GM23338 (cell line): ENCODE results near the gene ADIPOR2. TPM values are rescaled to one million over a fixed set of nuclear protein-coding genes. Genes with fewer than 3 reads are reported as not detected.
A peak's percentile ranks its signal among the peaks of the same experiment; 100 is the strongest.

ENCODE experiments used
- ATAC-seq: fragments of 200-7000 bp; cut with Tn5 transposase; 3 replicates; pipeline ENCODE4 v1.9.1; 2020
- DNase-seq: peaks from one replicate; pipeline ENCODE4 v3.0.0-alpha.2; 2015; ENCODE audit warnings: low spot score
- H2AFZ ChIP-seq: fragments of 200-600 bp; sonication (generic); 2 replicates; pipeline ENCODE4 v1.8.0; 2016; ENCODE audit warnings: antibody characterized with exemption, mild to moderate bottlenecking, moderate library complexity
- H3F3A ChIP-seq: fragments of 200-600 bp; sonication (generic); replicated peaks from 2 replicates; pipeline ENCODE4 v1.8.0; 2017; ENCODE audit warnings: antibody characterized with exemption, mixed run types, low read depth
- H3K27ac ChIP-seq: fragments of 200-600 bp; sonication (generic); 2 replicates; pipeline ENCODE4 v1.6.1; 2016; ENCODE audit warnings: low read depth
- H3K27me3 ChIP-seq: fragments of 200-600 bp; sonication (generic); 2 replicates; pipeline ENCODE4 v1.8.0; 2016; ENCODE audit warnings: mild to moderate bottlenecking, mixed run types, moderate library complexity; ENCODE audit not compliant: insufficient read depth
- H3K36me3 ChIP-seq: fragments of 200-600 bp; sonication (generic); 2 replicates; pipeline ENCODE4 v1.8.0; 2016; ENCODE audit warnings: mild to moderate bottlenecking; ENCODE audit not compliant: insufficient read depth
- H3K4me1 ChIP-seq: fragments of 200-600 bp; sonication (generic); 2 replicates; pipeline ENCODE4 v1.8.0; 2016; ENCODE audit warnings: mild to moderate bottlenecking, moderate library complexity; ENCODE audit not compliant: insufficient read depth
- H3K4me2 ChIP-seq: fragments of 200-600 bp; sonication (generic); 2 replicates; pipeline ENCODE4 v1.7.1; 2017; ENCODE audit warnings: mixed run types
- H3K4me3 ChIP-seq: fragments of 200-600 bp; sonication (generic); 2 replicates; pipeline ENCODE4 v1.6.1; 2016; ENCODE audit warnings: mixed run types
- H3K79me2 ChIP-seq: fragments of 200-600 bp; sonication (generic); replicated peaks from 2 replicates; pipeline ENCODE4 v1.8.0; 2017; ENCODE audit warnings: mild to moderate bottlenecking; ENCODE audit not compliant: insufficient read depth
- H3K9me2 ChIP-seq: fragments of 200-600 bp; sonication (generic); 2 replicates; pipeline ENCODE4 v1.8.0; 2017; ENCODE audit not compliant: insufficient read depth
- H4K20me1 ChIP-seq: fragments of 200-600 bp; sonication (generic); replicated peaks from 2 replicates; pipeline ENCODE4 v1.8.0; 2017; ENCODE audit warnings: mild to moderate bottlenecking; ENCODE audit not compliant: insufficient read depth
- H3K27ac Mint-ChIP-seq: 2 replicates; pipeline ENCODE4 v1.8.0; 2020; ENCODE audit warnings: inconsistent platforms, mild to moderate bottlenecking, moderate library complexity, mixed read lengths
- H3K27me3 Mint-ChIP-seq: 3 replicates; pipeline ENCODE4 v1.8.0; 2022; ENCODE audit warnings: low read depth, mild to moderate bottlenecking, moderate library complexity, mixed read lengths, inconsistent platforms; ENCODE audit not compliant: insufficient read depth, poor library complexity
- H3K36me3 Mint-ChIP-seq: 3 replicates; pipeline ENCODE4 v1.8.0; 2021; ENCODE audit warnings: low read depth, mild to moderate bottlenecking, inconsistent platforms, moderate library complexity, mixed read lengths
- H3K4me1 Mint-ChIP-seq: 3 replicates; pipeline ENCODE4 v1.8.0; 2020; ENCODE audit warnings: mild to moderate bottlenecking, inconsistent platforms, mixed read lengths
- H3K4me3 Mint-ChIP-seq: 3 replicates; pipeline ENCODE4 v1.8.0; 2021; ENCODE audit warnings: moderate library complexity, mild to moderate bottlenecking, inconsistent platforms, mixed read lengths
- H3K9me3 Mint-ChIP-seq: 3 replicates; pipeline ENCODE4 v1.8.0; 2020; ENCODE audit warnings: moderate library complexity, mild to moderate bottlenecking, inconsistent platforms, mixed read lengths
- EZH2 ChIP-seq: fragments of 200-600 bp; sonication (generic); IDR thresholded peaks from one replicate; pipeline ENCODE4 v1.8.0; 2017; ENCODE audit warnings: antibody characterized with exemption, mild to moderate bottlenecking, low read depth; ENCODE audit not compliant: unreplicated experiment
- EZH2phosphoT487 ChIP-seq: fragments of 200-600 bp; sonication (generic); IDR thresholded peaks from one replicate; pipeline ENCODE4 v1.8.1; 2018; ENCODE audit warnings: antibody characterized with exemption; ENCODE audit not compliant: unreplicated experiment
- NANOG ChIP-seq: IDR thresholded peaks from 2 replicates; pipeline ENCODE4 v1.6.1; 2016; ENCODE audit warnings: antibody characterized with exemption, borderline replicate concordance
- ZNF331 ChIP-seq: fragments of 250-450 bp; sonication (Bioruptor Pico); IDR thresholded peaks from 2 replicates; pipeline ENCODE4 v1.5.0; 2020; ENCODE audit warnings: low read depth, mild to moderate bottlenecking, moderate library complexity
- polyA plus RNA-seq: library from polyadenylated mRNA; unstranded; fragments of >200 nt; fragmentation: Nextera tagmentation; extraction: Ambion mirVana; gene quantifications from 2 replicates; pipeline ENCODE4 v1.2.1, GENCODE V29; 2016
- total RNA-seq: library from RNA; depleted of rRNA; stranded (reverse); fragments of >200 nt; shearing (Covaris generic); gene quantifications from 2 replicates; pipeline ENCODE4 v1.2.3, GENCODE V29; 2014
- TF ChIP-seq, protein P1 (sequence below): IDR thresholded peaks from one replicate; pipeline ENCODE4 v1.6.1; 2018; ENCODE audit warnings: antibody characterized with exemption; ENCODE audit not compliant: unreplicated experiment
- TF ChIP-seq, protein P2 (sequence below): IDR thresholded peaks from 2 replicates; pipeline ENCODE4 v1.6.1; 2016; ENCODE audit warnings: antibody characterized with exemption
- TF ChIP-seq, protein P3 (sequence below): fragments of 250-450 bp; sonication (Bioruptor Pico); IDR thresholded peaks from 2 replicates; pipeline ENCODE4 v1.5.0; 2020; ENCODE audit warnings: mild to moderate bottlenecking, moderate library complexity

The ADIPOR2 gene
- total and polyA plus RNA-seq, 2 experiments from 2014 or later, result 11.7 to 36.2 TPM

DNA sequence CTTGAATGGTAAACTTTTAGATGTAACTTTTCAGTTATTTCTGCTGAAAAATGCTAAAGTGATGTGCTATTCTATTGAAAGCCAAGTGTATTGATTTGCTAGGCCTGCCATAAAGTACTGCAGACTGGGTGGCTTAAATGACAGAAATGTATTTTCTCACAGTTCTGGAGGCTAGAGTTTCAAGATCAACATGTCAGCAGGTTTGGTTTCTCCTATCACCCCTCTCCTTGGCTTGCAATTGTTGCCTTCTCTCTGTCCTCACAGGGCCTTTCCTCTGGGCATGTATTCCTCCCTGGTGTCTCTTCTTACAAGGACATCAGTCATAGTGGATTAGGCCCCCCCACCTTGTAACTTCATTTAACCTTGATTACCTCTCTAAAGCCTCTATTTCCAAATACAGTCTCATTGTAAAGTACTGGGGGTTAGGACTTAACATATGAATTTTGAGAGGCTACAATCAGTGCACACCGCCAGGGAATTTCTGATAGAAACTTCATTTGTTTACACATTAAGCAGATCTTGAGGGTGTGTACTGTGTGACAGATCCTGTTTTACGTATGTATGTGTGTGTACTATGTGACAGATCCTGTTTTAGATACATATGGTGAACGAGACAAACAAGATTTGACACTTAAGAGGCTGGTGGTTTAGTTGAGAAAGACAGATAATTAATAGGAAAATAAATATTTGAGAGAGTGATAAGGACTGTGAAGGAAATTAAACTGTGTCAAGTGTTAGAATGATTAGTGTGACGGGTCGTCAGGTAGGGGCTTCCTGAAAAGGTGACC lies 49.5 kb downstream of the ADIPOR2 start:
- Histone ChIP-seq H3K79me2 (peaks cover 94% of the 10 kb centered on the region), H4K20me1 (peaks cover 21% of the 10 kb centered on the region), H3K4me3 (no peak overlapping the region), H3K4me1 (no peaks in the 10 kb centered on the region; the same call in 1 of the 2 replicates), H3K27ac (no peak overlapping the region), H3K4me2 (no peak overlapping the region), H3K36me3 (no peaks in the 10 kb centered on the region), H2AFZ (no peak overlapping the region), H3K27me3 (no peaks in the 10 kb centered on the region), H3K9me2 (no peaks in the 10 kb centered on the region), H3F3A (no peaks in the 10 kb centered on the region)
- TF ChIP-seq, protein P1, sequence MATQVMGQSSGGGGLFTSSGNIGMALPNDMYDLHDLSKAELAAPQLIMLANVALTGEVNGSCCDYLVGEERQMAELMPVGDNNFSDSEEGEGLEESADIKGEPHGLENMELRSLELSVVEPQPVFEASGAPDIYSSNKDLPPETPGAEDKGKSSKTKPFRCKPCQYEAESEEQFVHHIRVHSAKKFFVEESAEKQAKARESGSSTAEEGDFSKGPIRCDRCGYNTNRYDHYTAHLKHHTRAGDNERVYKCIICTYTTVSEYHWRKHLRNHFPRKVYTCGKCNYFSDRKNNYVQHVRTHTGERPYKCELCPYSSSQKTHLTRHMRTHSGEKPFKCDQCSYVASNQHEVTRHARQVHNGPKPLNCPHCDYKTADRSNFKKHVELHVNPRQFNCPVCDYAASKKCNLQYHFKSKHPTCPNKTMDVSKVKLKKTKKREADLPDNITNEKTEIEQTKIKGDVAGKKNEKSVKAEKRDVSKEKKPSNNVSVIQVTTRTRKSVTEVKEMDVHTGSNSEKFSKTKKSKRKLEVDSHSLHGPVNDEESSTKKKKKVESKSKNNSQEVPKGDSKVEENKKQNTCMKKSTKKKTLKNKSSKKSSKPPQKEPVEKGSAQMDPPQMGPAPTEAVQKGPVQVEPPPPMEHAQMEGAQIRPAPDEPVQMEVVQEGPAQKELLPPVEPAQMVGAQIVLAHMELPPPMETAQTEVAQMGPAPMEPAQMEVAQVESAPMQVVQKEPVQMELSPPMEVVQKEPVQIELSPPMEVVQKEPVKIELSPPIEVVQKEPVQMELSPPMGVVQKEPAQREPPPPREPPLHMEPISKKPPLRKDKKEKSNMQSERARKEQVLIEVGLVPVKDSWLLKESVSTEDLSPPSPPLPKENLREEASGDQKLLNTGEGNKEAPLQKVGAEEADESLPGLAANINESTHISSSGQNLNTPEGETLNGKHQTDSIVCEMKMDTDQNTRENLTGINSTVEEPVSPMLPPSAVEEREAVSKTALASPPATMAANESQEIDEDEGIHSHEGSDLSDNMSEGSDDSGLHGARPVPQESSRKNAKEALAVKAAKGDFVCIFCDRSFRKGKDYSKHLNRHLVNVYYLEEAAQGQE, result no peak
- TF ChIP-seq, protein P2, sequence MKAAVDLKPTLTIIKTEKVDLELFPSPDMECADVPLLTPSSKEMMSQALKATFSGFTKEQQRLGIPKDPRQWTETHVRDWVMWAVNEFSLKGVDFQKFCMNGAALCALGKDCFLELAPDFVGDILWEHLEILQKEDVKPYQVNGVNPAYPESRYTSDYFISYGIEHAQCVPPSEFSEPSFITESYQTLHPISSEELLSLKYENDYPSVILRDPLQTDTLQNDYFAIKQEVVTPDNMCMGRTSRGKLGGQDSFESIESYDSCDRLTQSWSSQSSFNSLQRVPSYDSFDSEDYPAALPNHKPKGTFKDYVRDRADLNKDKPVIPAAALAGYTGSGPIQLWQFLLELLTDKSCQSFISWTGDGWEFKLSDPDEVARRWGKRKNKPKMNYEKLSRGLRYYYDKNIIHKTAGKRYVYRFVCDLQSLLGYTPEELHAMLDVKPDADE, result no peak
- TF ChIP-seq ZNF331 (CRISPR knock-in tag), result no peak
- Mint-ChIP-seq H3K4me3 (no peak overlapping the region), H3K27me3 (no peaks in the 10 kb centered on the region), H3K27ac (no peak overlapping the region; the same call in 1 of the 2 replicates), H3K9me3 (no peaks in the 10 kb centered on the region; the same call in 2 of the 3 replicates), H3K36me3 (peaks cover 8% of the 10 kb centered on the region; the same call in 2 of the 3 replicates), H3K4me1 (peaks cover 30% of the 10 kb centered on the region)
- ATAC-seq (no peak; the same call in 2 of the 3 replicates), DNase-seq (no peak)

DNA sequence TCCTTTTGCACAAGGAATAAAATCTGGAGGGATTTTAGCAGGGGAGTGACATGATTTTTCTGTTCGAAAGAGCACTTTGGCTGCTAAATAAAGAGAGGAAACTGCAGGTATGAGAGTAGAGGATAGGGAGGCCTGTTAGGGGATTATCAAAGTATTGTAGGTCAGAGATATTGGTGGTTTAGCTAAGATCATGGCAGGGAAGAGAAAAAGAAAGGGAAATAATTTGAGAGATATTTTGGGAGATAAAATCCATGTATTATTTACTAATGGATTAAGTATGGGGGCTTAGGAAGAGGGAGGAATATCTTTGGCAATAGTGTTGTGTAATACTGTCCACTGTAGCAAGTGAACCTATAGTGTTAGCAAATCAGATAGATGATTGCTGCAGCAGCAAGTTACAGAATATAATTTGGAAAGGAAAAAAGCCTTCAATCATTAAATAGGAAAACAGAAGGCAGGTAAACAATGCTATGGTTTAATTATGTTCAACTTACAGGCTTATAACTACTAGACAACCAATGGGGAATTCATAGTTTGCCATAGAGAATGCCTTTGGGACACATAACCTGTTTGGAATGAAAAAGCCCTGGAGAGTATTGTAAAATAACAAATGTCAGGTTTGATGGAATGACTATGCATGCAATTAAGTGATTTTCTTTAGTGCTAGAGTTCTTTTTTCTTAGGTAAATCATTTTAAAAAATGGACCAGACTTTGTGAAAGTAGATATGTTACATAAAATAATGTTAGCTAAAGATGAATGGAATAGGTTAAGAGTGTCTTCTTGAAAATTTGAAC lies 50.5 kb downstream of the ADIPOR2 start:
- Mint-ChIP-seq H3K4me3 (no peak overlapping the region), H3K9me3 (peaks cover 5% of the 10 kb centered on the region), H3K36me3 (peaks cover 13% of the 10 kb centered on the region; the same call in 2 of the 3 replicates), H3K4me1 (peaks cover 32% of the 10 kb centered on the region), H3K27me3 (no peaks in the 10 kb centered on the region), H3K27ac (peak overlapping the region; percentile 13)
- Histone ChIP-seq H3K79me2 (peaks cover 94% of the 10 kb centered on the region), H3K27me3 (no peaks in the 10 kb centered on the region), H3K4me3 (no peak overlapping the region), H3F3A (no peaks in the 10 kb centered on the region), H3K36me3 (no peaks in the 10 kb centered on the region), H3K9me2 (no peaks in the 10 kb centered on the region), H2AFZ (no peak overlapping the region), H4K20me1 (peaks cover 21% of the 10 kb centered on the region), H3K27ac (no peak overlapping the region), H3K4me2 (no peak overlapping the region), H3K4me1 (no peaks in the 10 kb centered on the region; the same call in 1 of the 2 replicates)
- ATAC-seq (no peak), DNase-seq (no peak)
- TF ChIP-seq, protein P3, sequence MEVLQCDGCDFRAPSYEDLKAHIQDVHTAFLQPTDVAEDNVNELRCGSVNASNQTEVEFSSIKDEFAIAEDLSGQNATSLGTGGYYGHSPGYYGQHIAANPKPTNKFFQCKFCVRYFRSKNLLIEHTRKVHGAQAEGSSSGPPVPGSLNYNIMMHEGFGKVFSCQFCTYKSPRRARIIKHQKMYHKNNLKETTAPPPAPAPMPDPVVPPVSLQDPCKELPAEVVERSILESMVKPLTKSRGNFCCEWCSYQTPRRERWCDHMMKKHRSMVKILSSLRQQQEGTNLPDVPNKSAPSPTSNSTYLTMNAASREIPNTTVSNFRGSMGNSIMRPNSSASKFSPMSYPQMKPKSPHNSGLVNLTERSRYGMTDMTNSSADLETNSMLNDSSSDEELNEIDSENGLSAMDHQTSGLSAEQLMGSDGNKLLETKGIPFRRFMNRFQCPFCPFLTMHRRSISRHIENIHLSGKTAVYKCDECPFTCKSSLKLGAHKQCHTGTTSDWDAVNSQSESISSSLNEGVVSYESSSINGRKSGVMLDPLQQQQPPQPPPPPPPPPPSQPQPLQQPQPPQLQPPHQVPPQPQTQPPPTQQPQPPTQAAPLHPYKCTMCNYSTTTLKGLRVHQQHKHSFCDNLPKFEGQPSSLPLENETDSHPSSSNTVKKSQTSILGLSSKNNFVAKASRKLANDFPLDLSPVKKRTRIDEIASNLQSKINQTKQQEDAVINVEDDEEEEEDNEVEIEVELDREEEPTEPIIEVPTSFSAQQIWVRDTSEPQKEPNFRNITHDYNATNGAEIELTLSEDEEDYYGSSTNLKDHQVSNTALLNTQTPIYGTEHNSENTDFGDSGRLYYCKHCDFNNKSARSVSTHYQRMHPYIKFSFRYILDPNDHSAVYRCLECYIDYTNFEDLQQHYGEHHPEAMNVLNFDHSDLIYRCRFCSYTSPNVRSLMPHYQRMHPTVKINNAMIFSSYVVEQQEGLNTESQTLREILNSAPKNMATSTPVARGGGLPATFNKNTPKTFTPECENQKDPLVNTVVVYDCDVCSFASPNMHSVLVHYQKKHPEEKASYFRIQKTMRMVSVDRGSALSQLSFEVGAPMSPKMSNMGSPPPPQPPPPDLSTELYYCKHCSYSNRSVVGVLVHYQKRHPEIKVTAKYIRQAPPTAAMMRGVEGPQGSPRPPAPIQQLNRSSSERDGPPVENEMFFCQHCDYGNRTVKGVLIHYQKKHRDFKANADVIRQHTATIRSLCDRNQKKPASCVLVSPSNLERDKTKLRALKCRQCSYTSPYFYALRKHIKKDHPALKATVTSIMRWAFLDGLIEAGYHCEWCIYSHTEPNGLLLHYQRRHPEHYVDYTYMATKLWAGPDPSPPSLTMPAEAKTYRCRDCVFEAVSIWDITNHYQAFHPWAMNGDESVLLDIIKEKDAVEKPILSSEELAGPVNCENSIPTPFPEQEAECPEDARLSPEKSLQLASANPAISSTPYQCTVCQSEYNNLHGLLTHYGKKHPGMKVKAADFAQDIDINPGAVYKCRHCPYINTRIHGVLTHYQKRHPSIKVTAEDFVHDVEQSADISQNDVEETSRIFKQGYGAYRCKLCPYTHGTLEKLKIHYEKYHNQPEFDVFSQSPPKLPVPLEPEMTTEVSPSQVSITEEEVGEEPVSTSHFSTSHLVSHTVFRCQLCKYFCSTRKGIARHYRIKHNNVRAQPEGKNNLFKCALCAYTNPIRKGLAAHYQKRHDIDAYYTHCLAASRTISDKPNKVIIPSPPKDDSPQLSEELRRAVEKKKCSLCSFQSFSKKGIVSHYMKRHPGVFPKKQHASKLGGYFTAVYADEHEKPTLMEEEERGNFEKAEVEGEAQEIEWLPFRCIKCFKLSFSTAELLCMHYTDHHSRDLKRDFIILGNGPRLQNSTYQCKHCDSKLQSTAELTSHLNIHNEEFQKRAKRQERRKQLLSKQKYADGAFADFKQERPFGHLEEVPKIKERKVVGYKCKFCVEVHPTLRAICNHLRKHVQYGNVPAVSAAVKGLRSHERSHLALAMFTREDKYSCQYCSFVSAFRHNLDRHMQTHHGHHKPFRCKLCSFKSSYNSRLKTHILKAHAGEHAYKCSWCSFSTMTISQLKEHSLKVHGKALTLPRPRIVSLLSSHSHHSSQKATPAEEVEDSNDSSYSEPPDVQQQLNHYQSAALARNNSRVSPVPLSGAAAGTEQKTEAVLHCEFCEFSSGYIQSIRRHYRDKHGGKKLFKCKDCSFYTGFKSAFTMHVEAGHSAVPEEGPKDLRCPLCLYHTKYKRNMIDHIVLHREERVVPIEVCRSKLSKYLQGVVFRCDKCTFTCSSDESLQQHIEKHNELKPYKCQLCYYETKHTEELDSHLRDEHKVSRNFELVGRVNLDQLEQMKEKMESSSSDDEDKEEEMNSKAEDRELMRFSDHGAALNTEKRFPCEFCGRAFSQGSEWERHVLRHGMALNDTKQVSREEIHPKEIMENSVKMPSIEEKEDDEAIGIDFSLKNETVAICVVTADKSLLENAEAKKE (CRISPR knock-in tag), result no peak
- TF ChIP-seq EZH2, result no peak
- no peak for TF ChIP-seq EZH2phosphoT487
- no peak for TF ChIP-seq NANOG
